ENCODE measurements around the gene WDR5B.
"Not testable (repeated sequence)": the region's sequence is repeated elsewhere in the genome, so short reads cannot be mapped to it uniquely, and the experiment has no call there.

Gene WDR5B

GRCh38 chr3:122415762-122416654 lies at the start of gene WDR5B:
WDR5B (minus strand) TSS chr3:122416062; CDS start chr3:122415528, 534 bp downstream.
- peak; percentile 99 for DNase-seq (ENCODE audit: low read depth)

DNA sequence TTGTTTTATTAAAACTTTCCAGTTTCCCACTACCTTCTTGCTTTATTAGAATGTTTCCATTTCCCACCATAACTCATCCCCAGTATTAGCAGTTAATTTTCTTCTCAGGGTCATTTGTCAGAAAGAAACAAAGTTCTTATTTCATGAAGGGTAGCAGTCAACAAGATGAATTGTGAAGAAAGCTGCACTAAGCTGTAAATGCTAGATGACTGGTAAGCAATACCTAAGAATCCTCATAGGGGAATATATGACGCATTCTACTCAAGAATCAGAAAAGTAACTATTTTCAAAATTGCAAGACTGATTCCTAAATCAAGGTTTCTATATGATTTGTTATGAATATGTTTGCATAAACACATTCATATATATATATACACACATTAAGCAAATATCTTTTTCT lies 48.8 kb upstream of the WDR5B start:
- no peak for DNase-seq (ENCODE audit: low read depth)

DNA sequence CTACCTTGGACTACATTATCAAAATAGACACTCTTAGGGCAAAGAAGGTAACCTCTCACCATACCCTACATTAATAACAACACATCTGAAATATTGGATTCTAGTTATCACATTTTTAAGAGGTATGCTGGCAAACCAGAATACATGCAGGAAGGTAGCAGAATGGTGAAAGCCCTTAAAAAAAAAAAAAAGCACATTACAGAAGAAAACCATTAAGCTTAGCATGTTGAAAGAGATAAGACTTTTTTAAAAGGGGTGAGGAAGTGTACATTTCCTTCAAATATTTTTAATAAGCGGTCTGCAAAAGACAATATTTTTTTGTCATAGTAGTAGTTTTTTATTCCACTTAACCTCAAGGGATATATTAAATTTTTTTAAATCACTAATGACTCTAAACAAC lies 46.5 kb upstream of the WDR5B start:
- no peak for DNase-seq (ENCODE audit: low read depth)

DNA sequence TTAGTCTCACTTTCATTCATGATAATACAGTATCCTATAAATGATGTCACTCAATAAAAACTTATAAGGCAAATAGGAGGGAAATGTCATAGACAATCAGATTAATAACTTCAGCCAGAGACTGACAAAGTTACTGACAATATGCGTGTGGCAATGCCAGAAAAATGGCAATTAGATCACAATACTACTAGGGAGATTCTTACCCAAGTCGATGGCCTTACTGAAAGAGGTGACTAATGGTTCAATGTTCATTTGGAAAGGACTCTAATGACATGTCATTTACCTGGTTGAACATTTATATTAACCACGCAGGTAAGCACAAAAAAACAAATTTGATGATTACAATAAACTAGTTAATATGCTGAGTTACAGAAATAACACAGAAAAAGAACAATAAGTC lies 45.9 kb upstream of the WDR5B start:
- no peak for DNase-seq (ENCODE audit: low read depth)

DNA sequence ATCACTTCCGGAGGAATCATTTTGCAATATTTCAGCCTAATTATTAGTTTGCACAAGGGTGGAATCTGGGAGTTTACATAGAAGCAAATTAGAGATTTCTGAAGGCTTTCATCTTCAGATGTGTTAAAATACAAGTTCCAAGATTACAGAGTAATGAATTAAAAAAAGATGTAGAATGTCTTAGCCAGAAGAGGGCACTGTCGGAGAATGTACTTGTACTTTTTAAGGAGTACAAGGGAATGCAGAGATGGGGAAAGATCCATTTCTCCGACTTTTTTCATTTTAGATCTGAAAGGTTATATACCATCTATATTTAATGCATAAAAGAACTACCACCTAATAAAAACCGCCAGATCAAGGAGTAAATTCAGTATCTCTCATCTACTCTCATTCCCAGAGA lies 43.1 kb upstream of the WDR5B start:
- no peak for DNase-seq (ENCODE audit: low read depth)

GRCh38 chr3:122457706-122458105 lies 41.8 kb upstream of the WDR5B start:
- no peak for DNase-seq (ENCODE audit: low read depth)

DNA sequence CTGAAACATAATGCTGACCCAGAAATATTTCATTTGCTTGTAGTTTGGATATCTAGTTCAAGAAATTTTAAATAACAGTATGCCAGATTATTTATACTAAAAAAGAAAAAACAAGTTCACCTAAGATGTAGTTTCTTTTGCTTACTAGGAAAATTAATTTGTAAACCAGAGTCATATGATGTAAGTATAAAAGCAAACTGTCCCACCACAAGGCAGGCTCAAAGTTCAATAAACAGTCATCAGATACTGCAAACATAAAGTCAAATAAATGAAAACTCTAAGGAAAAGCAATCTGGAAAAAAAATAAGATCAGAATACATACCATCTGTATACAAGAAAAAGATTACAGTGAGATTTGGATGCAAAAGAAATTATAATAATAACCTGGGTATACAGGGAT lies 40.2 kb upstream of the WDR5B start:
- no peak for DNase-seq (ENCODE audit: low read depth)

GRCh38 chr3:122451371-122451770 lies 35.5 kb upstream of the WDR5B start:
- DNase-seq (ENCODE audit: low read depth), result no peak

GRCh38 chr3:122448218-122448617 lies 32.4 kb upstream of the WDR5B start:
- DNase-seq (ENCODE audit: low read depth), result not testable (repeated sequence)

- not testable (repeated sequence) for DNase-seq (ENCODE audit: low read depth)
Observed at GRCh38 chr3:122444491-122444887, 28.6 kb upstream of the WDR5B start.

DNA sequence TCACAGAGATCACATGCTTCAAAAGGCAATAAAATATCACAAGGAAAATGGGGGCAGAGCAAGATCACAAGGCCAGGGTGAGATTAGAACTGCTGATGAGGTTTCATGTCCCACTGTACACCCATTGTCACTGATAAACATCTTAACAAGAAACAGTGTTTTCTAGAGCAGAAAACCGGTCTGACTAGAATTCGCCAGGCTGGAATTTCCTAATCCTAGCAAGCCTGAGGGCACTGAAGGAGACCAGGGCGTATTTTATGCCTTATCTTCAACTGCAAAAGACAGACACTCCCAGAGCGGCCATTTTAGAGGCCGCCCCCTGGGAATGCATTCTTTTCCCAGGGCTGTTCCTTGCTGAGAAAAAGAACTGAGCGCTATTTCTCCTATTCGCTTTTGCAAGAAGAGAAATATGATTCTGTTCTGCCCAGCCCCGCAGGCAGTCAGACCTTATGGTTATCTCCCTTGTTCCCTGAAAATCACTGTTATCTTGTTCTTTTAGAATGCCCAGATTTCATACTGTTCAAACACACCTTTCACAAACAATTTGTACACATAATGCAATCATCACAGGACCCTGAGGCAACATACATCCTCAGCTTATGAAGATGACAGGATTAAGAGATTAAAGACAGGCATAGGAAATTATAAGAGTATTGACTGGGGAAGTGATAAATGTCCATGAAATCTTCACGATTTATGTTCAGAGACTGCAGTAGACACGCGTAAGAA lies 28.1 kb upstream of the WDR5B start:
- not testable (repeated sequence) for DNase-seq (ENCODE audit: low read depth)

DNA sequence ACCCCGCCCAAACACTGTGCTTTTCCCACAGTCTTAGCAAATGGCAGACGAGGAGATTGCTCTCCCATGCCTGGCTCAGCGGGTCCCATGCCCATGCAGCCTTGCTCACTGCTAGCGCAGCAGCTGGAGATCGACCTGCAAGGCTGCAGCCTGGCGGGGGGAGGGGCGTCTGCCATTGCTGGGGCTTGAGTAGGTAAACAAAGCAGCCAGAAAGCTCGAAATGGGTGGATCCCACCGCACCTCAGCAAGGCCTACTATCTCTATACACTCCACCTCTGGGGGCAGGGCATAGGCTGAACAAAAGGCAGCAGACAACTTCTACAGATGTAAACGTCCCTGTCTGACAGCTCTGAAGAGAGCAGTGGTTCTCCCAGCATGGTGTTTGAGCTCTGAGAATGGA lies 27.2 kb upstream of the WDR5B start:
- no peak for DNase-seq (ENCODE audit: low read depth)

DNA sequence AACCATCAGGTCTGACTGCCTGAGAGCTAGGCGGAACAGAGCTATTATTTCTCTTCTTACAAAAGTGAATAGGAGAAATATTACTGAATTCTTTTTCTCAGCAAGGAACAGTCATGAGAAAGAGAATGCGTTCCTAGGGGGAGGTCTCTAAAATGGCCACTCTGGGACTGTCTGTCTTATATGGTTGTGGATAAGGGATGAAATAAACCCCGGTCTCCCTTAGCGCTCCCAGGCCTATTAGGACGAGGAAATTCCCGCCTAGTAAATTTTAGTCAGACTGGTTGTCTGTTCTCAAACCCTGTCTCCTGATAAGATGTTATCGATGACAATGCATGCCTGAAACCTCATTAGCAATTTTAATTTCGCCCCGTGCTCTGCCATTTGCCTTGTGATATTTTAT lies 20.1 kb upstream of the WDR5B start:
- no peak for DNase-seq (ENCODE audit: low read depth)

DNA sequence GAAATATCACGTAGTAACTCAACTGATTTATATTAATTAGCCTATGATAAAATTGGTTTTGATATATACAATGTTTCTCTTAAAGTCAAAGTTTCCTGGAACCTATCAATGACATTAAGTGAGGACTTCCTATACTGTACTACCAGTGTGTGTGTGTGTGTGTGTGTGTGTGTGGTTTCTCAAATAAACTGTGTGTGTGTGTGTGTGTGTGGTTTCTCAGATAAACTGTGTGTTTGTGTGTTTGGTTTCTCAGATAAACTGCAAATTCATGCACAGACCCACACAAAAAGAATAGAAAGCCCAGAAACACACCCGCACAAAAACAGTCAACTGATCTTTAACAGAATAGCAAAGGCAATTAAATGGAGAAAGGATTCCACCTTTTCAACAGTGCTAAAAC lies 14.5 kb upstream of the WDR5B start:
- no peak for DNase-seq (ENCODE audit: low read depth)

- no peak for DNase-seq (ENCODE audit: low read depth)
Observed at GRCh38 chr3:122427857-122428471, 12.1 kb upstream of the WDR5B start.

DNA sequence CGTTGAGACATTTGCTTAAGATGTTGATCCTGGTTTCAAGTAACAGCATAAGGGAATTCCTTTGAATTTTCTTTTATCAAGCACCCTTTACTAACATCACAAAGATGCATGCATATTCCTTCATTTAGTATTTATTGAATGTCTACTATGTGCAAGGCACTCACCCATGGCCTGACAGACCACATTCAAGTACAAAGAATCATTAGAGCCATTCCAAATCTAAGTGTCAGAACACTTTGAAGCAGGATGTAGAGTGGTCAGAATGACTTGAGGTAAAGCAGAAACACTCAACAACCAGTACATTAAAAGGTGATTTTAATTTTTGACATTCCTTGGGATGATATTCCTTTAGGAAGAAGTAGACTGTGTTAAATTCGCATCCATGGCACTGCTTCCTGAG lies 6.0 kb upstream of the WDR5B start:
- DNase-seq (ENCODE audit: low read depth), result no peak

DNA sequence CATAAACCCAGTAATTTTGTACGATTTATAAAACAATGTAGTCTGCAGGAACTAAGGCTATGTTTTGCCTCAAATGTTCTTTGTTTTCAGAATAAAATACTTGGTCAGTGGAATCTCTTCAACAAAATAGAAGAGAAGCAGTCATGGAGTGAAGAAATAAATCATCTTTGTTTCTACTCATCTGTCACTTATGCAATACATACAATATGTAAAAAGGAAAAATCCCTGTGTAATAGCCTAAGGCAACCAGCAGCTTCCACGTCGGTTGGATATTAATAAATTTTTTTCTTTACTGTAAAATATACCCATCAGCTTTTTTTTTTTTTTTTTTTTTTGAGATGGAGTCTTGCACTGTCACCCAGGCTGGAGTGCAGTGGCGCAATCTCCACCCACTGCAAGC lies 5.2 kb upstream of the WDR5B start:
- no peak for DNase-seq (ENCODE audit: low read depth)

DNA sequence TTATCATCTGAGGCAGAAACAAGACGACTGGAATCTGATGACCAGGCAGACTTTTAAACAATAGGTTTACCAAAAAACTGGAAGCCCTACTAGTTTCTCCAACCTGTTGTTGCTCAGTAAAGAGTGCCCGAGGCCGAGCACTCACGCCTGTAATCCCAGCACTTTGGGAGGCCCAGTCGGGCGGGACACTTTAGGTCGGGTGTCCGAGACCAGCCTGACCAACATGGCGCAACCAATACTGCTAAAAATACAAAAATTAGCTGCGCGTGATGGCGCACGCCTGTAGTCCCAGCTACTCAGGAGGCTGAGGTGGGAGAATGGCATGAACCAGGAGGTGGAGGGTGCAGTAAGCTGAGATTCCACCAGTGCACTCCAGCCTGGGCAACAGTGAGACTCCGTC lies 1.1 kb upstream of the WDR5B start:
- DNase-seq (ENCODE audit: low read depth), result no peak

GRCh38 chr3:122415104-122415744 lies 638 bp downstream of the WDR5B start:
- DNase-seq (ENCODE audit: low read depth), result peak; percentile 22

GRCh38 chr3:122414391-122414790 lies 1.5 kb downstream of the WDR5B start:
- DNase-seq (ENCODE audit: low read depth), result no peak

DNA sequence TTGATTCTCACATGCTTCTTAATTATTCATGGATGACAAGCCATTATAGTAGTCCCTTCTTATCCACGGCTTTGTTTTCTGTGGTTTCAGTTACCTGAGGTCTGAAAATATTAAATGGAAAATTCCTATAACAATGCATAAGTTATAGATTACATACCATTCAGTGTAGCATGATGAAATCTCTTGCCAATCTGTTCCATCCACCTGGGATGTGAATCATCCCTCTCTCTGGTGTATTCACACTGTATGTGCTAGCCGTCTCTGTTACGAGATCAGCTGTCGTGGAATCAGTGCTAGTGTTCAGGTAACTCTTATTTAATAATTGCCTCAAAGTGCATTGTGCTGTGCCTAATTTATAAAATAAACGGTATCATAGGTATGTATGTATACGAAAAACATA lies 5.2 kb downstream of the WDR5B start:
- no peak for DNase-seq (ENCODE audit: low read depth)

DNA sequence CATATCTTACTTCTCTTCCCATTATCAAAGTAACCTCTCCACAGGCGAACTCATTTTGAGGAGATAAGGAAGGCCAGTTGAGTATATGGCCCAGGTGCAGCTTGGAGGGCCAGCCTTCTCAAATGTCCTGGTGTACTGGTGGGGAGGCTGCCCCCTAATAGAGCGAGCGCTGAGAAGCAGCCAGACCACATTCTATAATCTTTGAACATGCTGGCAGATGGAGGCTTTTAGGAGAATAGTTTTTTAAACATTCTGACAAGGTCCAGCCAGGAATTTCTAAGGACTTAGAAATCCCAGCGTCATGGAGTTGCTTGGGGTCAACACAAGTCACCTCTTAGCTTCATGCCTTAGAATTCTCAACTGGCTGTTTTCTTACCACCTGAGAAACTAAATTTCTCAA lies 5.8 kb downstream of the WDR5B start:
- DNase-seq (ENCODE audit: low read depth), result no peak
